K562 (cell line): Measurements from ENCODE around the gene VCAN. TPM values are rescaled to one million over a fixed set of nuclear protein-coding genes. Genes with fewer than 3 reads are reported as not detected.

Source experiments
- ATAC-seq: fragments of 200-7000 bp; cut with Tn5 transposase; 3 replicates; pipeline ENCODE4 v1.9.1; 2020; ENCODE audit warnings: moderate library complexity
- BruUV-seq: library from RNA; stranded (reverse); fragments of 400-500 nt; replicated peaks from 2 replicates; lab custom pipeline; 2021; lab: Mats Ljungman, UMichigan
- CTCF ChIA-PET: fragments of 300-600 bp; formaldehyde crosslinking; extraction: SDS; loops from one replicate; lab custom pipeline; 2021; ENCODE audit warnings: low intra/inter-chr PET ratio; lab: Yijun Ruan, JAX
- POLR2A ChIA-PET: fragments of 300-600, 350-650 bp; sonication (Branson Sonifier 250); formaldehyde crosslinking; extraction: SDS; loops from one replicate; lab custom pipeline; 2021; ENCODE audit warnings: antibody characterized with exemption, inconsistent platforms; lab: Yijun Ruan, JAX
- DNase-seq, 4 experiments: peaks; one replicate each; pipeline versions ENCODE4 v3.0.0 to v3.0.0-alpha.2; 2011 to 2018; ENCODE audit warnings: low spot score in 3 of 4, mixed read lengths in 3 of 4; ENCODE audit errors: extremely low read depth in 1 of 4
- FAIRE-seq: peaks from 2 replicates; lab custom pipeline; 2011; peaks lifted over from hg19 to GRCh38; lab: Jason Lieb, UNC
- H2AFZ ChIP-seq: 2 replicates; pipeline ENCODE4 v1.6.0; 2011; ENCODE audit warnings: low read depth, low read length, control low read depth, inconsistent platforms
- H3K27ac ChIP-seq: fragments of 200-600 bp; 3 replicates; pipeline ENCODE4 v1.8.0; 2011; ENCODE audit warnings: low read depth, mild to moderate bottlenecking, control low read depth, inconsistent platforms, low read length, moderate library complexity, mixed read lengths; ENCODE audit errors: extremely low read depth
- H3K27me3 ChIP-seq, 2 experiments: fragments of 300-600 bp in 1 of 2; 2 replicates in 1 of 2; 3 replicates in 1 of 2; pipeline versions ENCODE4 v1.6.0 to v1.8.0; 2011; ENCODE audit warnings: inconsistent platforms in 2 of 2, low read length in 2 of 2, mild to moderate bottlenecking in 1 of 2, mixed read lengths in 1 of 2, moderate library complexity in 1 of 2; ENCODE audit not compliant: control insufficient read depth in 2 of 2, insufficient read depth in 2 of 2
- H3K36me3 ChIP-seq: fragments of 300-600 bp; 3 replicates; pipeline ENCODE4 v1.8.0; 2011; ENCODE audit warnings: mild to moderate bottlenecking, low read length, inconsistent platforms; ENCODE audit not compliant: control insufficient read depth, insufficient read depth
- H3K4me1 ChIP-seq, 2 experiments: fragments of 200-600 bp in 1 of 2; replicated peaks in 1 of 2; 2 replicates in 1 of 2; 3 replicates in 1 of 2; pipeline versions ENCODE4 v1.5.1 to v1.8.0; 2011; ENCODE audit warnings: inconsistent platforms in 2 of 2, low read length in 2 of 2, mild to moderate bottlenecking in 1 of 2, mixed read lengths in 1 of 2, moderate library complexity in 1 of 2; ENCODE audit not compliant: control insufficient read depth in 2 of 2, insufficient read depth in 2 of 2
- H3K4me2 ChIP-seq: 2 replicates; pipeline ENCODE4 v1.6.1; 2011; ENCODE audit warnings: low read length, control low read depth, inconsistent platforms, mixed read lengths; ENCODE audit not compliant: insufficient read depth
- H3K4me3 ChIP-seq: fragments of 200-600 bp; sonication (generic), shearing (Covaris generic); 2 replicates; pipeline ENCODE4 v1.5.1; 2016; ENCODE audit warnings: control low read depth, inconsistent platforms
- H3K79me2 ChIP-seq: fragments of 200-600 bp; 3 replicates; pipeline ENCODE4 v1.8.0; 2011; ENCODE audit warnings: low read length, inconsistent platforms; ENCODE audit not compliant: control insufficient read depth, insufficient read depth
- H3K9ac ChIP-seq, 2 experiments: 2 replicates each; pipeline versions ENCODE4 v1.6.0 to v1.6.1; 2011; ENCODE audit warnings: low read depth in 2 of 2, low read length in 2 of 2, control low read depth in 1 of 2, inconsistent platforms in 1 of 2, mild to moderate bottlenecking in 1 of 2, mixed read lengths in 1 of 2; ENCODE audit not compliant: insufficient read depth in 1 of 2
- H3K9me1 ChIP-seq: one replicate; pipeline ENCODE4 v1.6.0; 2011; ENCODE audit warnings: inconsistent platforms, mild to moderate bottlenecking, low read length, moderate library complexity; ENCODE audit not compliant: control insufficient read depth, insufficient read depth
- H3K9me3 ChIP-seq: replicated peaks from 2 replicates; pipeline ENCODE4 v1.5.1; 2011; ENCODE audit warnings: low read depth, low read length, inconsistent platforms; ENCODE audit not compliant: control insufficient read depth, insufficient read depth
- H4K20me1 ChIP-seq: replicated peaks from 2 replicates; pipeline ENCODE4 v1.6.1; 2011; ENCODE audit warnings: low read length, inconsistent platforms, mixed read lengths; ENCODE audit not compliant: control insufficient read depth, insufficient read depth
- KDM1A ChIP-seq, 2 experiments: fragments of 450-650 bp; IDR thresholded peaks; 2 replicates each; pipeline ENCODE4 v1.6.1; 2016; ENCODE audit warnings: mild to moderate bottlenecking in 2 of 2
- TAL1 ChIP-seq: fragments of 450-650 bp; IDR thresholded peaks from 2 replicates; pipeline ENCODE4 v1.6.1; 2016; ENCODE audit warnings: mild to moderate bottlenecking
- TFE3 ChIP-seq: fragments of 450-650 bp; formaldehyde crosslinking; IDR thresholded peaks from 2 replicates; pipeline ENCODE4 v1.4.0; 2020; ENCODE audit warnings: mild to moderate bottlenecking, mixed read lengths
- WGBS: fragments of 100-300 bp; shearing (Covaris generic); methylation state at CpG from one replicate; pipeline ENCODE4 v1.1.6; 2016; ENCODE audit warnings: low coverage, mixed read lengths; ENCODE audit not compliant: insufficient coverage; ENCODE audit errors: missing lambda C conversion rate; 5-methylcytosine and 5-hydroxymethylcytosine counted together
- in situ Hi-C: fragments of 300-500 bp; cut with MboI; formaldehyde crosslinking; loops from 4 replicates; pipeline ENCODE4 v1.15.0; 2018; ENCODE audit warnings: inconsistent platforms, mixed read lengths
- intact Hi-C: fragments of 100-400 bp; cut with micrococcal nuclease; formaldehyde crosslinking; loops from 2 replicates; pipeline ENCODE4 v1.14.2; 2022
- polyA plus RNA-seq, 8 experiments: library from polyadenylated mRNA; depleted of rRNA in 4 of 8; stranded (reverse) in 5 of 8; unstranded in 3 of 8; fragments of >200 nt; fragmentation: Nextera tagmentation in 2 of 8; fragmentation: Illumina TruSeq in 1 of 8; extraction: Ambion mirVana in 2 of 8; extraction: Trizol in 1 of 8; gene quantifications; 2 replicates each; pipeline versions ENCODE4 v1.2.1 to v1.2.3, GENCODE V29; 2011 to 2014; ENCODE audit warnings: inconsistent platforms in 1 of 8, missing spikeins in 1 of 8
- total RNA-seq, 7 experiments: library from RNA; depleted of rRNA in 6 of 7; stranded (reverse); fragments of >200 nt in 6 of 7; fragmentation: Illumina TruSeq in 2 of 7; extraction: Trizol in 2 of 7; gene quantifications; 2 replicates each; pipeline versions ENCODE4 v1.2.1 to v1.2.3, GENCODE V29; 2011 to 2021; ENCODE audit warnings: low replicate concordance in 1 of 7

The VCAN gene
- total and polyA plus RNA-seq, 9 of the 15 experiments (the other 6 are each of a cell fraction or from before 2014, with no cell fraction given): 0.01 to 0.33 (median 0.05) TPM

- no peaks in the 10 kb centered on the region for H3K79me2 ChIP-seq
- ChIA-PET POLR2A (interaction anchor here (0.8 kb wide), 1 partner anchor 1054 kb away, joined by 3 read pairs; no protein-coding TSS in a partner anchor), CTCF (no interaction called here)
- no peak for ATAC-seq
- FAIRE-seq: no peak
- no peaks in the 10 kb centered on the region for H3K36me3 ChIP-seq
- H3K9ac ChIP-seq: no peak overlapping the region
- no peak overlapping the region for H3K4me3 ChIP-seq
- 0% methylated on average over 1 of the region's 1 CpG for WGBS
- H3K9me1 ChIP-seq: no peaks in the 10 kb centered on the region
- 0 out of 5 replicates have a peak, but pooled peaks cover 0 to 2% of the 10 kb centered on the region in 2 experiments for H3K4me1 ChIP-seq
- no peak for DNase-seq
- BruUV-seq: no TSS peak
- no peak overlapping the region for H3K4me2 ChIP-seq
- in situ Hi-C loops: no loop called here
- H4K20me1 ChIP-seq: no peaks in the 10 kb centered on the region
- intact Hi-C loops: no loop called here
- no peaks in the 10 kb centered on the region for H3K27me3 ChIP-seq
- no peak overlapping the region for H2AFZ ChIP-seq
- H3K9me3 ChIP-seq: no peaks in the 10 kb centered on the region
- no peak overlapping the region for H3K27ac ChIP-seq
- TF ChIP-seq TAL1 (no peak), TFE3 (peak; percentile 13; the same call in 1 of the 2 replicates)
These were observed 41.5 kb downstream of the VCAN start for GRCh38 chr5:83513081-83513480.

GRCh38 chr5:83513491-83513890, 41.9 kb downstream of the VCAN start:
- in situ Hi-C loops: no loop called here
- no peaks in the 10 kb centered on the region for H4K20me1 ChIP-seq
- H3K4me3 ChIP-seq: no peak overlapping the region
- H3K27me3 ChIP-seq: no peaks in the 10 kb centered on the region
- H3K79me2 ChIP-seq: no peaks in the 10 kb centered on the region
- 2% methylated on average over 3 of the region's 3 CpGs for WGBS
- no peak overlapping the region for H3K9ac ChIP-seq
- CTCF ChIA-PET: no interaction called here
- POLR2A ChIA-PET: interaction anchor here (0.8 kb wide), 1 partner anchor 1055 kb away, joined by 3 read pairs; no protein-coding TSS in a partner anchor
- H2AFZ ChIP-seq: no peak overlapping the region
- ATAC-seq (no peak), FAIRE-seq (no peak), DNase-seq (no peak)
- H3K36me3 ChIP-seq: no peaks in the 10 kb centered on the region
- no TSS peak for BruUV-seq
- intact Hi-C loops: no loop called here
- no peaks in the 10 kb centered on the region for H3K9me3 ChIP-seq
- no peak overlapping the region for H3K4me2 ChIP-seq
- H3K4me1 ChIP-seq: 0 out of 5 replicates have a peak, but pooled peaks cover 0 to 2% of the 10 kb centered on the region in 2 experiments
- no peak overlapping the region for H3K27ac ChIP-seq
- TF ChIP-seq KDM1A (IDR thresholded peaks at IDR 0.05): no peak
- H3K9me1 ChIP-seq: no peaks in the 10 kb centered on the region
